HG03521 (cell line): ENCODE data around the gene DNASE1L2.
A peak's percentile ranks its signal among the peaks of the same experiment; 100 is the strongest.

Experiments
- ATAC-seq: cut with Tn5 transposase; IDR thresholded peaks from one replicate; pipeline ENCODE4 v1.9.1; 2021; ENCODE audit warnings: mild to moderate bottlenecking, moderate library complexity; ENCODE audit not compliant: unreplicated experiment

Gene DNASE1L2

GRCh38 chr16:2223221-2223941 is 12.9 kb upstream of the DNASE1L2 start, which contains the start of gene E4F1:
TSS of gene E4F1 (plus strand) at chr16:2223591. CDS start at chr16:2223614, 23 bp downstream.
- ATAC-seq = peak; percentile 94

GRCh38 chr16:2223942-2224486 is 12.2 kb upstream of the DNASE1L2 start:
- ATAC-seq = peak; percentile 10

- no peak for ATAC-seq
These were observed 9.9 kb upstream of the DNASE1L2 start for GRCh38 chr16:2226245-2226793.

- ATAC-seq = no peak
These were observed 9.3 kb upstream of the DNASE1L2 start for GRCh38 chr16:2226918-2227317.

- no peak for ATAC-seq
These were observed 8.0 kb upstream of the DNASE1L2 start for GRCh38 chr16:2228161-2228824.

GRCh38 chr16:2229091-2229490 is 7.2 kb upstream of the DNASE1L2 start:
- no peak for ATAC-seq

GRCh38 chr16:2229632-2230250 is 6.5 kb upstream of the DNASE1L2 start:
- no peak for ATAC-seq

- ATAC-seq = no peak
These were observed 5.9 kb upstream of the DNASE1L2 start for GRCh38 chr16:2230376-2230775.

- ATAC-seq = no peak
These were observed 5.0 kb upstream of the DNASE1L2 start for GRCh38 chr16:2231016-2231931.

- no peak for ATAC-seq
These were observed 3.9 kb upstream of the DNASE1L2 start for GRCh38 chr16:2232094-2232990.

- no peak for ATAC-seq
These were observed 3.0 kb upstream of the DNASE1L2 start for GRCh38 chr16:2233046-2233775.

- no peak for ATAC-seq
These were observed 2.1 kb upstream of the DNASE1L2 start for GRCh38 chr16:2233872-2234812.

- ATAC-seq = no peak
These were observed 1.5 kb upstream of the DNASE1L2 start for GRCh38 chr16:2234813-2235170.

- ATAC-seq = no peak
These were observed 1.0 kb upstream of the DNASE1L2 start for GRCh38 chr16:2235234-2235651.

- ATAC-seq = no peak
These were observed 428 bp upstream of the DNASE1L2 start for GRCh38 chr16:2235695-2236336.

GRCh38 chr16:2237102-2237482 is 848 bp downstream of the DNASE1L2 start:
- ATAC-seq = no peak

- ATAC-seq = no peak
These were observed 1.4 kb downstream of the DNASE1L2 start for GRCh38 chr16:2237493-2238149.
